Measurements from ENCODE around the gene DENND1A.

The DENND1A gene

GRCh38 chr9:123658792-123659191 lies 271.1 kb downstream of the DENND1A start:
- peaks cover 2% of the 10 kb centered on the region for H3K4me1 ChIP-seq (ENCODE audit: control insufficient read depth, insufficient read depth, low read length)
- no peak overlapping the region for H3K4me3 ChIP-seq (ENCODE audit: insufficient read depth, low read depth, low read length)
- no peaks in the 10 kb centered on the region for H3K27me3 ChIP-seq (ENCODE audit: control insufficient read depth, insufficient read depth, low read length, poor library complexity, severe bottlenecking)
- no peaks in the 10 kb centered on the region for H3K9me3 ChIP-seq (ENCODE audit: control insufficient read depth, low read length)
- WGBS, 2 experiments: 94 to 96% methylated on average over 2 of the region's 3 CpGs
- H3K36me3 ChIP-seq (ENCODE audit: control insufficient read depth, insufficient read depth, low read length): no peaks in the 10 kb centered on the region
- no peak overlapping the region for H3K27ac ChIP-seq (ENCODE audit: insufficient read depth, low read depth, low read length, poor library complexity, severe bottlenecking)

- no peak overlapping the region for H3K27ac ChIP-seq (ENCODE audit: insufficient read depth, low read depth, low read length, poor library complexity, severe bottlenecking)
- H3K27me3 ChIP-seq (ENCODE audit: control insufficient read depth, insufficient read depth, low read length, poor library complexity, severe bottlenecking): no peaks in the 10 kb centered on the region
- no peaks in the 10 kb centered on the region for H3K9me3 ChIP-seq (ENCODE audit: control insufficient read depth, low read length)
- WGBS, 2 experiments: 100% methylated on average over 2 to 3 of the region's 4 CpGs
- H3K4me3 ChIP-seq (ENCODE audit: insufficient read depth, low read depth, low read length): no peak overlapping the region
- peaks cover 2% of the 10 kb centered on the region for H3K4me1 ChIP-seq (ENCODE audit: control insufficient read depth, insufficient read depth, low read length)
- no peaks in the 10 kb centered on the region for H3K36me3 ChIP-seq (ENCODE audit: control insufficient read depth, insufficient read depth, low read length)
Observed at GRCh38 chr9:123657941-123658340, 272.0 kb downstream of the DENND1A start.

- 63 to 74% methylated on average over 7 of the region's 7 CpGs for WGBS, 2 experiments
- no peaks in the 10 kb centered on the region for H3K9me3 ChIP-seq (ENCODE audit: control insufficient read depth, low read length)
- H3K4me3 ChIP-seq (ENCODE audit: insufficient read depth, low read depth, low read length): no peak overlapping the region
- peaks cover 2% of the 10 kb centered on the region for H3K4me1 ChIP-seq (ENCODE audit: control insufficient read depth, insufficient read depth, low read length)
- no peak overlapping the region for H3K27ac ChIP-seq (ENCODE audit: insufficient read depth, low read depth, low read length, poor library complexity, severe bottlenecking)
- H3K36me3 ChIP-seq (ENCODE audit: control insufficient read depth, insufficient read depth, low read length): no peaks in the 10 kb centered on the region
- H3K27me3 ChIP-seq (ENCODE audit: control insufficient read depth, insufficient read depth, low read length, poor library complexity, severe bottlenecking): no peaks in the 10 kb centered on the region
Observed at GRCh38 chr9:123657099-123657498, 272.8 kb downstream of the DENND1A start.

GRCh38 chr9:123656565-123656964 lies 273.4 kb downstream of the DENND1A start:
- H3K36me3 ChIP-seq (ENCODE audit: control insufficient read depth, insufficient read depth, low read length): no peaks in the 10 kb centered on the region
- no peaks in the 10 kb centered on the region for H3K9me3 ChIP-seq (ENCODE audit: control insufficient read depth, low read length)
- H3K4me1 ChIP-seq (ENCODE audit: control insufficient read depth, insufficient read depth, low read length): peaks cover 2% of the 10 kb centered on the region
- WGBS, 2 experiments: 83 to 93% methylated on average over 1 of the region's 1 CpG
- no peak overlapping the region for H3K4me3 ChIP-seq (ENCODE audit: insufficient read depth, low read depth, low read length)
- no peaks in the 10 kb centered on the region for H3K27me3 ChIP-seq (ENCODE audit: control insufficient read depth, insufficient read depth, low read length, poor library complexity, severe bottlenecking)
- no peak overlapping the region for H3K27ac ChIP-seq (ENCODE audit: insufficient read depth, low read depth, low read length, poor library complexity, severe bottlenecking)

GRCh38 chr9:123655681-123656423 lies 274.1 kb downstream of the DENND1A start:
- H3K4me3 ChIP-seq (ENCODE audit: insufficient read depth, low read depth, low read length): no peak overlapping the region
- no peaks in the 10 kb centered on the region for H3K27me3 ChIP-seq (ENCODE audit: control insufficient read depth, insufficient read depth, low read length, poor library complexity, severe bottlenecking)
- H3K27ac ChIP-seq (ENCODE audit: insufficient read depth, low read depth, low read length, poor library complexity, severe bottlenecking): no peak overlapping the region
- peaks cover 2% of the 10 kb centered on the region for H3K4me1 ChIP-seq (ENCODE audit: control insufficient read depth, insufficient read depth, low read length)
- WGBS, 2 experiments: 90 to 93% methylated on average over 9 of the region's 9 CpGs
- H3K9me3 ChIP-seq (ENCODE audit: control insufficient read depth, low read length): no peaks in the 10 kb centered on the region
- H3K36me3 ChIP-seq (ENCODE audit: control insufficient read depth, insufficient read depth, low read length): no peaks in the 10 kb centered on the region

GRCh38 chr9:123654994-123655637 lies 274.8 kb downstream of the DENND1A start:
- H3K27ac ChIP-seq (ENCODE audit: insufficient read depth, low read depth, low read length, poor library complexity, severe bottlenecking): no peak overlapping the region
- no peak overlapping the region for H3K4me3 ChIP-seq (ENCODE audit: insufficient read depth, low read depth, low read length)
- H3K36me3 ChIP-seq (ENCODE audit: control insufficient read depth, insufficient read depth, low read length): no peaks in the 10 kb centered on the region
- H3K4me1 ChIP-seq (ENCODE audit: control insufficient read depth, insufficient read depth, low read length): peaks cover 2% of the 10 kb centered on the region
- WGBS, 2 experiments: 92 to 93% methylated on average over 12 of the region's 12 CpGs
- H3K9me3 ChIP-seq (ENCODE audit: control insufficient read depth, low read length): no peaks in the 10 kb centered on the region
- no peaks in the 10 kb centered on the region for H3K27me3 ChIP-seq (ENCODE audit: control insufficient read depth, insufficient read depth, low read length, poor library complexity, severe bottlenecking)

- no peaks in the 10 kb centered on the region for H3K36me3 ChIP-seq (ENCODE audit: control insufficient read depth, insufficient read depth, low read length)
- H3K27me3 ChIP-seq (ENCODE audit: control insufficient read depth, insufficient read depth, low read length, poor library complexity, severe bottlenecking): no peaks in the 10 kb centered on the region
- H3K4me3 ChIP-seq (ENCODE audit: insufficient read depth, low read depth, low read length): no peak overlapping the region
- 86 to 90% methylated on average over 13 of the region's 13 CpGs for WGBS, 2 experiments
- no peaks in the 10 kb centered on the region for H3K4me1 ChIP-seq (ENCODE audit: control insufficient read depth, insufficient read depth, low read length)
- H3K27ac ChIP-seq (ENCODE audit: insufficient read depth, low read depth, low read length, poor library complexity, severe bottlenecking): no peak overlapping the region
- H3K9me3 ChIP-seq (ENCODE audit: control insufficient read depth, low read length): no peaks in the 10 kb centered on the region
Observed at GRCh38 chr9:123654218-123654993, 275.5 kb downstream of the DENND1A start.

- H3K27me3 ChIP-seq (ENCODE audit: control insufficient read depth, insufficient read depth, low read length, poor library complexity, severe bottlenecking): no peaks in the 10 kb centered on the region
- 83 to 86% methylated on average over 7 of the region's 7 CpGs for WGBS, 2 experiments
- no peak overlapping the region for H3K27ac ChIP-seq (ENCODE audit: insufficient read depth, low read depth, low read length, poor library complexity, severe bottlenecking)
- H3K36me3 ChIP-seq (ENCODE audit: control insufficient read depth, insufficient read depth, low read length): no peaks in the 10 kb centered on the region
- H3K9me3 ChIP-seq (ENCODE audit: control insufficient read depth, low read length): no peaks in the 10 kb centered on the region
- no peak overlapping the region for H3K4me3 ChIP-seq (ENCODE audit: insufficient read depth, low read depth, low read length)
- H3K4me1 ChIP-seq (ENCODE audit: control insufficient read depth, insufficient read depth, low read length): no peaks in the 10 kb centered on the region
Observed at GRCh38 chr9:123652416-123652815, 277.5 kb downstream of the DENND1A start.

GRCh38 chr9:123651871-123652270 lies 278.1 kb downstream of the DENND1A start:
- H3K36me3 ChIP-seq (ENCODE audit: control insufficient read depth, insufficient read depth, low read length): no peaks in the 10 kb centered on the region
- WGBS, 2 experiments: 94 to 98% methylated on average over 4 of the region's 5 CpGs
- H3K27me3 ChIP-seq (ENCODE audit: control insufficient read depth, insufficient read depth, low read length, poor library complexity, severe bottlenecking): no peaks in the 10 kb centered on the region
- no peak overlapping the region for H3K27ac ChIP-seq (ENCODE audit: insufficient read depth, low read depth, low read length, poor library complexity, severe bottlenecking)
- H3K4me3 ChIP-seq (ENCODE audit: insufficient read depth, low read depth, low read length): no peak overlapping the region
- H3K4me1 ChIP-seq (ENCODE audit: control insufficient read depth, insufficient read depth, low read length): no peaks in the 10 kb centered on the region
- H3K9me3 ChIP-seq (ENCODE audit: control insufficient read depth, low read length): no peaks in the 10 kb centered on the region

- Histone ChIP-seq H3K4me1 (ENCODE audit: control insufficient read depth, insufficient read depth, low read length) (no peaks in the 10 kb centered on the region), H3K27ac (ENCODE audit: insufficient read depth, low read depth, low read length, poor library complexity, severe bottlenecking) (no peak overlapping the region), H3K9me3 (ENCODE audit: control insufficient read depth, low read length) (no peaks in the 10 kb centered on the region), H3K4me3 (ENCODE audit: insufficient read depth, low read depth, low read length) (no peak overlapping the region), H3K27me3 (ENCODE audit: control insufficient read depth, insufficient read depth, low read length, poor library complexity, severe bottlenecking) (no peaks in the 10 kb centered on the region), H3K36me3 (ENCODE audit: control insufficient read depth, insufficient read depth, low read length) (no peaks in the 10 kb centered on the region)
- 97 to 99% methylated on average over 8 of the region's 8 CpGs for WGBS, 2 experiments
Observed at GRCh38 chr9:123651273-123651672, 278.7 kb downstream of the DENND1A start.

All from ectodermal cell (in vitro differentiated cells).